Measurements from ENCODE around the gene SREBF1.
"Not testable (repeated sequence)": the region's sequence is repeated elsewhere in the genome, so short reads cannot be mapped to it uniquely, and the experiment has no call there.

SREBF1 gene

GRCh38 chr17:17811381-17812210 is 25.2 kb downstream of the SREBF1 start:
- DNase-seq (ENCODE audit: low spot score) = no peak

- no peak for DNase-seq (ENCODE audit: low spot score)
These were observed 25.9 kb downstream of the SREBF1 start for GRCh38 chr17:17810895-17811248.

GRCh38 chr17:17810084-17810894 is 26.5 kb downstream of the SREBF1 start:
- no peak for DNase-seq (ENCODE audit: low spot score)

GRCh38 chr17:17809531-17810083 is 27.2 kb downstream of the SREBF1 start:
- no peak for DNase-seq (ENCODE audit: low spot score)

GRCh38 chr17:17808706-17809432 is 27.9 kb downstream of the SREBF1 start:
- DNase-seq (ENCODE audit: low spot score) = no peak

GRCh38 chr17:17808200-17808599 is 28.6 kb downstream of the SREBF1 start:
- not testable (repeated sequence) for DNase-seq (ENCODE audit: low spot score)

- DNase-seq (ENCODE audit: low spot score) = no peak
These were observed 29.3 kb downstream of the SREBF1 start for GRCh38 chr17:17807440-17807839.

GRCh38 chr17:17806611-17807274 is 30.0 kb downstream of the SREBF1 start:
- DNase-seq (ENCODE audit: low spot score) = no peak

GRCh38 chr17:17806035-17806434 is 30.8 kb downstream of the SREBF1 start:
- no peak for DNase-seq (ENCODE audit: low spot score)

- no peak for DNase-seq (ENCODE audit: low spot score)
These were observed 31.2 kb downstream of the SREBF1 start for GRCh38 chr17:17805575-17805974.

- no peak for DNase-seq (ENCODE audit: low spot score)
These were observed 32.8 kb downstream of the SREBF1 start for GRCh38 chr17:17804007-17804406.

GRCh38 chr17:17801800-17802481 is 34.8 kb downstream of the SREBF1 start:
- no peak for DNase-seq (ENCODE audit: low spot score)

- DNase-seq (ENCODE audit: low spot score) = no peak
These were observed 36.2 kb downstream of the SREBF1 start for GRCh38 chr17:17800504-17801021.

- no peak for DNase-seq (ENCODE audit: low spot score)
These were observed 38.1 kb downstream of the SREBF1 start for GRCh38 chr17:17798573-17799255.

- no peak for DNase-seq (ENCODE audit: low spot score)
These were observed 38.7 kb downstream of the SREBF1 start for GRCh38 chr17:17798010-17798556.

- no peak for DNase-seq (ENCODE audit: low spot score)
These were observed 39.5 kb downstream of the SREBF1 start for GRCh38 chr17:17797119-17797809.

- no peak for DNase-seq (ENCODE audit: low spot score)
These were observed 40.1 kb downstream of the SREBF1 start for GRCh38 chr17:17796787-17797061.

GRCh38 chr17:17795946-17796786 is 40.6 kb downstream of the SREBF1 start:
- no peak for DNase-seq (ENCODE audit: low spot score)

GRCh38 chr17:17795296-17795695 is 41.5 kb downstream of the SREBF1 start:
- DNase-seq (ENCODE audit: low spot score) = no peak

Measured in activated CD4-positive, alpha-beta T cell treated with anti-CD3 and anti-CD28 coated beads, Interleukin-2, Interleukin-4, amounts not matched to agents 100 ng/mL and 50 ng/mL, durations not matched to agents 16 hours and 8 hours (primary cell).